OCI-LY7 (cell line): ENCODE results near the gene APBA3. TPM values are rescaled to one million over a fixed set of nuclear protein-coding genes. Genes with fewer than 3 reads are reported as not detected.

ENCODE experiments used
- BruUV-seq: library from RNA; stranded (reverse); fragments of 400-500 nt; replicated peaks from 2 replicates; lab custom pipeline; 2021; lab: Mats Ljungman, UMichigan
- CTCF ChIA-PET: fragments of 300-600 bp; sonication (Branson Sonifier 250); formaldehyde crosslinking; loops from one replicate; lab custom pipeline; 2022; ENCODE audit warnings: antibody characterized with exemption; ENCODE audit not compliant: unreplicated experiment; lab: Charles Lee
- POLR2A ChIA-PET: fragments of 300-600 bp; sonication (Branson Sonifier 250); formaldehyde crosslinking; loops from one replicate; lab custom pipeline; 2022; ENCODE audit warnings: antibody characterized with exemption; lab: Charles Lee
- DNase-seq: peaks from one replicate; pipeline ENCODE4 v3.0.0-alpha.2; 2015; ENCODE audit warnings: low spot score
- H2AFZ ChIP-seq: fragments of 200-600 bp; sonication (generic), shearing (Covaris generic); 2 replicates; pipeline ENCODE4 v1.6.1; 2014; ENCODE audit warnings: mild to moderate bottlenecking, antibody characterized with exemption, low read length, moderate library complexity
- H3K27ac ChIP-seq: fragments of 200-600 bp; sonication (generic); 2 replicates; pipeline ENCODE4 v1.5.1; 2014; ENCODE audit warnings: mixed run types, low read depth, mild to moderate bottlenecking, moderate library complexity, low read length, inconsistent platforms; ENCODE audit not compliant: poor library complexity, severe bottlenecking
- H3K36me3 ChIP-seq: fragments of 200-600 bp; sonication (generic); 2 replicates; pipeline ENCODE4 v1.6.1; 2014; ENCODE audit warnings: mild to moderate bottlenecking, antibody characterized with exemption, low read length, moderate library complexity, mixed read lengths; ENCODE audit not compliant: insufficient read depth
- H3K4me1 ChIP-seq: fragments of 200-600 bp; sonication (generic); 2 replicates; pipeline ENCODE4 v1.5.1; 2014; ENCODE audit warnings: mild to moderate bottlenecking, low read length; ENCODE audit not compliant: insufficient read depth, poor library complexity, severe bottlenecking
- H3K4me2 ChIP-seq: fragments of 200-600 bp; sonication (generic); 2 replicates; pipeline ENCODE4 v1.6.1; 2014; ENCODE audit warnings: mild to moderate bottlenecking, low read length
- H3K4me3 ChIP-seq: fragments of 200-600 bp; sonication (generic); 2 replicates; pipeline ENCODE4 v1.5.1; 2014; ENCODE audit warnings: mild to moderate bottlenecking, low read depth, low read length; ENCODE audit not compliant: poor library complexity, severe bottlenecking
- H3K79me2 ChIP-seq: fragments of 200-600 bp; sonication (generic); 2 replicates; pipeline ENCODE4 v1.6.1; 2016; ENCODE audit warnings: low read depth, mild to moderate bottlenecking, low read length, moderate library complexity, mixed read lengths; ENCODE audit not compliant: insufficient read depth
- H3K9me2 ChIP-seq: fragments of 200-600 bp; sonication (generic); 2 replicates; pipeline ENCODE4 v1.6.1; 2016; ENCODE audit warnings: mild to moderate bottlenecking, low read length, mixed read lengths; ENCODE audit not compliant: insufficient read depth
- H3K9me3 ChIP-seq: fragments of 200-600 bp; sonication (generic); 2 replicates; pipeline ENCODE4 v1.6.1; 2014; ENCODE audit warnings: mild to moderate bottlenecking, mixed run types, low read length, mixed read lengths
- H4K20me1 ChIP-seq: fragments of 200-600 bp; sonication (generic); 2 replicates; pipeline ENCODE4 v1.6.1; 2014; ENCODE audit warnings: mild to moderate bottlenecking, antibody characterized with exemption, low read length, moderate library complexity, mixed read lengths; ENCODE audit not compliant: insufficient read depth
- EZH2phosphoT487 ChIP-seq: fragments of 200-600 bp; sonication (generic); IDR thresholded peaks from 2 replicates; pipeline ENCODE4 v1.6.1; 2018; ENCODE audit warnings: low read depth, borderline replicate concordance, mild to moderate bottlenecking, mixed run types, antibody characterized with exemption, low read length, moderate library complexity, mixed read lengths
- intact Hi-C: fragments of 100-400 bp; cut with micrococcal nuclease; formaldehyde crosslinking; loops from one replicate; pipeline ENCODE4 v1.10.0; 2022; ENCODE audit not compliant: unreplicated experiment
- total RNA-seq, 2 experiments: library from RNA; depleted of rRNA in 1 of 2; stranded (reverse); fragments of >200 nt in 1 of 2; shearing (Covaris generic) in 1 of 2; gene quantifications; 2 replicates each; pipeline ENCODE4 v1.2.3, GENCODE V29; 2014 to 2022
- TF ChIP-seq, protein P1 (sequence below): fragments of 200-600 bp; sonication (generic); conservative IDR thresholded peaks from 2 replicates; pipeline ENCODE4 v1.5.1; 2014; ENCODE audit warnings: mild to moderate bottlenecking, antibody characterized with exemption, low read length, moderate library complexity, mixed read lengths

Gene APBA3
- total RNA-seq, 2 experiments from 2014 or later, result 28.7 to 34.7 TPM

- Histone ChIP-seq H3K9me2 (no peaks in the 10 kb centered on the region), H4K20me1 (no peaks in the 10 kb centered on the region)
- TF ChIP-seq EZH2phosphoT487, result no peak
- TF ChIP-seq, protein P1, sequence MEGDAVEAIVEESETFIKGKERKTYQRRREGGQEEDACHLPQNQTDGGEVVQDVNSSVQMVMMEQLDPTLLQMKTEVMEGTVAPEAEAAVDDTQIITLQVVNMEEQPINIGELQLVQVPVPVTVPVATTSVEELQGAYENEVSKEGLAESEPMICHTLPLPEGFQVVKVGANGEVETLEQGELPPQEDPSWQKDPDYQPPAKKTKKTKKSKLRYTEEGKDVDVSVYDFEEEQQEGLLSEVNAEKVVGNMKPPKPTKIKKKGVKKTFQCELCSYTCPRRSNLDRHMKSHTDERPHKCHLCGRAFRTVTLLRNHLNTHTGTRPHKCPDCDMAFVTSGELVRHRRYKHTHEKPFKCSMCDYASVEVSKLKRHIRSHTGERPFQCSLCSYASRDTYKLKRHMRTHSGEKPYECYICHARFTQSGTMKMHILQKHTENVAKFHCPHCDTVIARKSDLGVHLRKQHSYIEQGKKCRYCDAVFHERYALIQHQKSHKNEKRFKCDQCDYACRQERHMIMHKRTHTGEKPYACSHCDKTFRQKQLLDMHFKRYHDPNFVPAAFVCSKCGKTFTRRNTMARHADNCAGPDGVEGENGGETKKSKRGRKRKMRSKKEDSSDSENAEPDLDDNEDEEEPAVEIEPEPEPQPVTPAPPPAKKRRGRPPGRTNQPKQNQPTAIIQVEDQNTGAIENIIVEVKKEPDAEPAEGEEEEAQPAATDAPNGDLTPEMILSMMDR, result no peak
Observed at GRCh38 chr19:3803114-3803888, 41.8 kb upstream of the APBA3 start.

GRCh38 chr19:3801412-3802096, 40.1 kb upstream of the APBA3 start:
- POLR2A ChIA-PET, result no interaction called here
- no TSS peak for BruUV-seq

More at GRCh38 chr19:3803114-3803888, 41.8 kb upstream of the APBA3 start:
- no TSS peak for BruUV-seq
- Histone ChIP-seq H3K27ac (no peak overlapping the region), H3K36me3 (no peaks in the 10 kb centered on the region), H2AFZ (no peak overlapping the region), H3K4me1 (no peaks in the 10 kb centered on the region), H3K4me2 (no peak overlapping the region), H3K79me2 (no peaks in the 10 kb centered on the region), H3K4me3 (no peak overlapping the region), H3K9me3 (no peaks in the 10 kb centered on the region)
- ChIA-PET POLR2A (no interaction called here), CTCF (no interaction called here)
- DNase-seq, result no peak
- intact Hi-C loops, result no loop called here

More at GRCh38 chr19:3801412-3802096, 40.1 kb upstream of the APBA3 start:
- Histone ChIP-seq H3K27ac (no peak overlapping the region), H3K9me3 (no peaks in the 10 kb centered on the region), H4K20me1 (no peaks in the 10 kb centered on the region), H3K79me2 (no peaks in the 10 kb centered on the region), H3K4me1 (no peaks in the 10 kb centered on the region), H2AFZ (no peak overlapping the region), H3K9me2 (no peaks in the 10 kb centered on the region), H3K36me3 (no peaks in the 10 kb centered on the region), H3K4me3 (no peak overlapping the region), H3K4me2 (no peak overlapping the region)
- no peak for DNase-seq
- CTCF ChIA-PET, result no interaction called here
- TF ChIP-seq, protein P1, result no peak
- TF ChIP-seq EZH2phosphoT487, result no peak
- intact Hi-C loops, result no loop called here
